Gastroesophageal sphincter (tissue), 3 donors: Measurements from ENCODE around the gene ST8SIA6.
"Not testable (repeated sequence)": the region's sequence is repeated elsewhere in the genome, so short reads cannot be mapped to it uniquely, and the experiment has no call there.

ENCODE experiments used
- EP300 ChIP-seq: sonication (generic); formaldehyde crosslinking; IDR thresholded peaks from one replicate; pipeline ENCODE4 v1.6.1; 2017; ENCODE audit warnings: antibody characterized with exemption, mild to moderate bottlenecking
- POLR2A ChIP-seq, 2 donors: fragments of 450-650 bp; IDR thresholded peaks; one replicate each; pipeline ENCODE4 v1.6.1; 2017; ENCODE audit warnings: antibody characterized with exemption in 2 of 2, mild to moderate bottlenecking in 2 of 2, moderate library complexity in 1 of 2
- POLR2AphosphoS5 ChIP-seq: sonication (generic); formaldehyde crosslinking; IDR thresholded peaks from one replicate; pipeline ENCODE4 v1.6.1; 2017; ENCODE audit warnings: antibody characterized with exemption
- TF ChIP-seq, protein P1 (sequence below), 4 experiments: fragments of 200-600 bp in 2 of 4; fragments of 450-650 bp in 2 of 4; sonication (generic) in 1 of 4; IDR thresholded peaks; one replicate each; pipeline ENCODE4 v1.5.1; 2017 to 2019; ENCODE audit warnings: antibody characterized with exemption in 4 of 4, mild to moderate bottlenecking in 2 of 4, moderate library complexity in 2 of 4

DNA sequence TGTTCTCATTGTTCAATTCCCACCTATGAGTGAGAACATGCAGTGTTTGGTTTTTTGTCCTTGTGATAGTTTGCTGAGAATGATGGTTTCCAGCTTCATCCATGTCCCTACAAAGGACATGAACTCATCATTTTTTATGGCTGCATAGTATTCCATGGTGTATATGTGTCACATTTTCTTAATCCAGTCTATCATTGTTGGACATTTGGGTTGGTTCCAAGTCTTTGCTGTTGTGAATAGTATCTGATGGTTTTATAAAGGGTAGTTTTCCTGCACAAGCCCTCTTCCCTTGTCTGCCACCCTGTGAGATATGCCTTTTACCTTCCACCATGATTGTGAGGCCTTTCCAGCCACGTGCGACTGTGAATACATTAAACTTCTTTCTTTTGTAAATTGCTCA, 17.8 kb downstream of the ST8SIA6 start:
- TF ChIP-seq, protein P1, sequence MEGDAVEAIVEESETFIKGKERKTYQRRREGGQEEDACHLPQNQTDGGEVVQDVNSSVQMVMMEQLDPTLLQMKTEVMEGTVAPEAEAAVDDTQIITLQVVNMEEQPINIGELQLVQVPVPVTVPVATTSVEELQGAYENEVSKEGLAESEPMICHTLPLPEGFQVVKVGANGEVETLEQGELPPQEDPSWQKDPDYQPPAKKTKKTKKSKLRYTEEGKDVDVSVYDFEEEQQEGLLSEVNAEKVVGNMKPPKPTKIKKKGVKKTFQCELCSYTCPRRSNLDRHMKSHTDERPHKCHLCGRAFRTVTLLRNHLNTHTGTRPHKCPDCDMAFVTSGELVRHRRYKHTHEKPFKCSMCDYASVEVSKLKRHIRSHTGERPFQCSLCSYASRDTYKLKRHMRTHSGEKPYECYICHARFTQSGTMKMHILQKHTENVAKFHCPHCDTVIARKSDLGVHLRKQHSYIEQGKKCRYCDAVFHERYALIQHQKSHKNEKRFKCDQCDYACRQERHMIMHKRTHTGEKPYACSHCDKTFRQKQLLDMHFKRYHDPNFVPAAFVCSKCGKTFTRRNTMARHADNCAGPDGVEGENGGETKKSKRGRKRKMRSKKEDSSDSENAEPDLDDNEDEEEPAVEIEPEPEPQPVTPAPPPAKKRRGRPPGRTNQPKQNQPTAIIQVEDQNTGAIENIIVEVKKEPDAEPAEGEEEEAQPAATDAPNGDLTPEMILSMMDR (IDR thresholded peaks at IDR 0.05) = not testable (repeated sequence)
- not testable (repeated sequence) for TF ChIP-seq POLR2A (IDR thresholded peaks at IDR 0.05); POLR2AphosphoS5; EP300
